GM12891 (cell line): ENCODE data around the gene YAE1.

ENCODE experiments used
- DNase-seq: peaks from one replicate; pipeline ENCODE4 v3.0.0; 2011; ENCODE audit warnings: low spot score; ENCODE audit not compliant: insufficient read length
- FAIRE-seq: peaks from 2 replicates; lab custom pipeline; 2011; peaks lifted over from hg19 to GRCh38; lab: Jason Lieb, UNC
- PAX5 ChIP-seq: IDR thresholded peaks from 2 replicates; pipeline ENCODE4 v1.6.1; 2011; ENCODE audit warnings: low read length, moderate library complexity, mild to moderate bottlenecking; ENCODE audit not compliant: insufficient read depth, severe bottlenecking
- POLR2A ChIP-seq: IDR thresholded peaks from 2 replicates; pipeline ENCODE4 v1.6.1; 2011; ENCODE audit warnings: low read depth, low read length, control low read depth
- POLR2AphosphoS5 ChIP-seq: IDR thresholded peaks from 2 replicates; pipeline ENCODE4 v1.6.1; 2011; ENCODE audit warnings: low read depth, low read length, control low read depth
- POU2F2 ChIP-seq: IDR thresholded peaks from 2 replicates; pipeline ENCODE4 v1.6.1; 2011; ENCODE audit warnings: low read depth, mild to moderate bottlenecking, control low read depth, low read length, moderate library complexity
- SPI1 ChIP-seq: IDR thresholded peaks from 2 replicates; pipeline ENCODE4 v1.6.1; 2011; ENCODE audit warnings: low read depth, low read length, control low read depth
- TAF1 ChIP-seq: IDR thresholded peaks from 2 replicates; pipeline ENCODE4 v1.6.1; 2011; ENCODE audit warnings: low read depth, low read length, control low read depth

Gene YAE1

DNA sequence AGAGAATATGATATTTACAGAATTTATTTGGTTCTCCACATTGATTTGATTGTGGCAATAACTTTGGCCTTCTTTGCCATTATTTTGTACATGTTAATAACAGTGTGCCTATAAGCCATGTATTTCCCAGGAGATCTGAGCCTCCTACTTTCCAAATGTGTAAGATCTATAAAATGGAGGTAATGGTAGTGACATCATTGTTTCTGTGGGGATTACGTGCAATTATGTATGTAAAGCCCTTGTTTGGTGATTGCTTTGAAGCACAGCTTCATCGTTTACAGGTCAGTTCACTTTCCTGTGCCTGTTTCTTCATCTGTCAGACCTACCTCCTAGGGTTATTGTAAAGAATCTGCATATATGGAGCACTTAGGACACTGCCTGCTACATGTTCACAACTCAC lies 17.3 kb downstream of the YAE1 start:
- DNase-seq (no peak), FAIRE-seq (no peak)

DNA sequence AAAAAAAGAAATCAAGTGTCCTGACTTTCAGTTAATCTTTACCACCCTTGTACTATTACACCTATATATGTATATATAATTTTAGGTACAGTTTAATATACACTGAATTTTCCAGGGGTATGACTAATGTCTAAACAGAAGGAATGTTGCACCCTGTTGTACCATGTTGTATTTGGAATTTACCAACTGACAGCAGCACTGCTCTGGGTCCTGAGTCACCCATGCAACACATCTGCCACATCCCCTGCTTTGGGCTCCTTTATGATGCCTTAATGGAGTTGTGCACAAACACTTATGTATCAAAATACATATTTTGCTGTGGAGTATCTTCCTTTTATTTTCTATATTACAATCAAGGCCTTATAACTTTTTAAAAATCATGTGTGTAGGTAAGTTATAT lies 21.2 kb downstream of the YAE1 start:
- TF ChIP-seq SPI1 = no peak
- TF ChIP-seq PAX5 = no peak
- no peak for TF ChIP-seq TAF1
- no peak for TF ChIP-seq POLR2AphosphoS5
- TF ChIP-seq POLR2A = no peak
- no peak for TF ChIP-seq POU2F2

More for the DNA sequence above, 17.3 kb downstream of the YAE1 start:
- TF ChIP-seq SPI1 (no peak), POLR2AphosphoS5 (no peak), PAX5 (no peak), POLR2A (no peak), POU2F2 (no peak), TAF1 (no peak)

DNA sequence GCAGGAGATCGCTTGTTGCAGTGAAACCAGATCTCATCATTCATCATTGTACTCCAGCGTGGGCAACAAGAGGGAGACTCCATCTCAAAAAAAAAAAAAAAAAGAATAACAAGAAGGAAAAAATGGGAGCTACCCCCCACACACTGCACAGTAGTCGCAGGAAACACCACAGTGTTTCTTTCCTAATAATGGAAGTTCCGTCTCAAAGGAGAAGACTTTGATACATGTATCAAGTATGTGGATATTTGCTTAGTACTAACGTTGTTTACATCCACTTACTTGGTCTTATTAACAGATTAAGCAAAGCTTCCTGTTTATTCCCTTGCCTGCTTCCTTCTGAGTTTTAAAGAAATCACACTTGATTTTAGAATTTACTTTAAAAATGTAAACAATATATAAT lies 22.2 kb downstream of the YAE1 start:
- TF ChIP-seq POU2F2 (no peak), PAX5 (no peak), SPI1 (no peak), POLR2AphosphoS5 (no peak)
- no peak for DNase-seq
- FAIRE-seq = no peak

More for the DNA sequence above, 21.2 kb downstream of the YAE1 start:
- FAIRE-seq (no peak), DNase-seq (no peak)

DNA sequence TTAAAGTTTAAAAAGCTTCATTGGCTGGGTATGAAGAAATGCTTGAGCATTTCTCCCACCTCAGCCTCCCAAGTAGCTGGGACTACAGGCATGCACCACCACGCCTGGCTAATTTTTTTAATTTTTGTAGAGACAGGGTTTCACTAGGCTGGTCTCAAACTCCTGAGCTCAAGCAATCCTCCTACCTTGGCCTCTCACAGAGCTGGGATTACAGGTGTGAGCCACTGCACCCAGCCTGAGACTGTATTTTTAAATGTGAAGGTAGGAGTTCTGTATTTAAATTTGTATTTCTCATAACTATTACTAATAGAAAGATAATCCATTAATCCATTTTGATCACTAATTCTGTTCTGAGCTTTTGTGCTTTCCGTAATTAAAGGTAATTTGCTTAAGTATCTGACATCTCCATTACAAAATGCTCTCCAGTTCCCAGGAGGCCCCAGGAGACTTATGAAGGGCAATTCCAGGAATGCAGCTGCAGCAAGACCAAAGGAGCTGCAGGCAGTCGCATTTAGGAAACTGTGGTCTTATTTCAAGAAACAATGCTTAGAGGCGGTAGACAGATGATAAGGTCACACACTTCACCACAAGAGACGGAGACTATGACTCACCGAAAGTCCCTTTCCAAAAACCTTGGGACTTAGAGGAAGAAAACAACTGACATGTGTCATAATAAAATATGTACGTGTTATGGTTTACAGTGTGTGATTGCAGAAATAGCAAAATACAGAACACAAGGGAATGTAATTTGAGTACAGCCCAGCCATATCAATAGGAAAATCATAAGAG lies 23.3 kb downstream of the YAE1 start:
- FAIRE-seq (peak; percentile 79), DNase-seq (no peak)
- no peak for TF ChIP-seq POU2F2
- TF ChIP-seq PAX5 = no peak
- TF ChIP-seq POLR2A = no peak
- no peak for TF ChIP-seq SPI1
- no peak for TF ChIP-seq TAF1
- no peak for TF ChIP-seq POLR2AphosphoS5

DNA sequence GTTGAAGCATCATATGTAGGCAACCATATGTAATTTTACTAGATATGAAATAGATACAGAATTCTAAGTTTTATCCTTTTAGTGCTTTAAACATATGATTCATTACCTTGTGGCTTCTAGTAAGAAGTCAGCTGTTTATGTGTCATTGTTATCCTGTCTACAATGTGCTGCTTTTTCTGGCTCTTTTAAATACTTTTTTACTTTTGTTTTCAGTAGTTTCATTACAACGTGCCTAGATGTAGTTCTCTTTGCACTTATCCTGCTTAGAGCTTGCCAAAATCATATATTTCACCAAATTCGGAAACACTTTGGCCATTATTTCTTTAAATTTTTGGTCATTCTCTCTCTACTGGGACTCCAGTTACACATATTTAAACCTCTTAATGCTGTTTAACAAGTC lies 26.4 kb downstream of the YAE1 start:
- DNase-seq (no peak), FAIRE-seq (no peak)
- TF ChIP-seq POU2F2 (no peak), POLR2A (no peak), TAF1 (no peak), POLR2AphosphoS5 (no peak), SPI1 (no peak), PAX5 (no peak)

DNA sequence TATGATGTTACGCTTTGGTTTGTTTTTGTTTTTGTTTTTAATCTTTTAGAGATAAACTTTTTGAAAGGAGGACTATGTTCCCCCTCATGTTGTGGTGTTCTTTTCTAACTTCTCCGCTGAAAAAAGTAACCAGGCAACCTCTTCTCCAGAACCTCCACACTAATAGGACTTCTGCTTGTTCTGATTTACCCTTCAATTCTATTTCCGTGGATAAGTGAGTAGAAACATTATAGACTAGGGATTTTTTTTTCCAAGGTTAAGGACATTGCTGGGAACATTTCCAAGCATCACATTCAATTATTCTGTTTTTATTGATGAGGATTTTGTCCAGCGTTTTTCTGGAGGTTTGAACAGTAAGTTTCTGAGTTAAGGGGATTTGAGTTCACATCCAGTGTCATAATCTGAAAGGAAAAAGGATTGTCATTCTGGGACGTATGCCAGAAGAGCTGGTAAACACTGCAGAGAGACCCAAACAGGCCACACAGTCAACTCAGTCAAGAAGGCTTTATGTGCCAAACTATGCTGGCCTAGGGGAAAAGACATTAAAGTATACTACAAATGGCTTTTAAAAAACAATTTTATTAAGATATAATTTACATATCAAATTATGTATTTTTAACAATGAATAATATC lies 28.9 kb downstream of the YAE1 start:
- DNase-seq = no peak
- TF ChIP-seq PAX5 = no peak
- TF ChIP-seq POLR2A = no peak
- TF ChIP-seq POU2F2 = no peak
- no peak for TF ChIP-seq SPI1
- TF ChIP-seq TAF1 = no peak
- no peak for TF ChIP-seq POLR2AphosphoS5
- FAIRE-seq = no peak

DNA sequence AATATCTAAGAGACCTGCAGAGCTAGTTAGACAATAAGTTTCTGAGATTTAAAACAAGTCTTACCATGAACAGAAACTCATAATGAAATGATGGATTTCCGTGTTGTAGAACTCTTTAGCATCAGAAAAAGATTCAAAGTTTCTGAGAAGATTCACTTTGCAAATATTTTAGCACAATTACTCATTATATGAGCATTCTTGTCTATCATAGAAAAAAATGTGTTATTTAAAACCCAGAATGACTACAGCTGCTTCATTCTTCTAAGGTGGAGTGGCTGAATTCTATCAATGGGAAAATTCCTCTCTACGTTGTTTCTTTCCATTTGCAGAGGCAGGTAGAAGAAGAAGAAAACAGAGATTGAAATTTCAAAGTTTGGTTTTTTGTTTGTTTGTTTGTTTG lies 36.1 kb downstream of the YAE1 start:
- DNase-seq (no peak), FAIRE-seq (no peak)
- TF ChIP-seq POU2F2 (no peak), POLR2A (no peak), SPI1 (no peak), POLR2AphosphoS5 (no peak), PAX5 (no peak), TAF1 (no peak)

DNA sequence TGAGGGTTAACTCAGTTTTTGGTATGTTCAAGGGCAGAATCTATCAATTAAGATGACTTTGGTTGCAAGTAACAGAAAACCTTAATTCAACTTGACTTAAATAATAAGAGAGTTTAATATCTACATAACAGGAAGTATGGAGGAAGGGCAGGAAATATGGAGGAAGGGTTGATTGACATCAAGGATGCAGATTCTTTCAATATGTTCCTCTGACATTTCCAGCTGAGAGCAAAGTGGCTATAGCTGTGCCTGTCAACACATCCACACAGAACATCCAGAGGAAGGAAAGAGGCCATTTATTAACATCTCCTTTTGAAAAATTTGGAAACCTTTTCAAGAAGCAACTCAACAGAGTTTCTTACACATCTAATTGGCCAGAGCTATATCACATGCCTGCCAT lies 37.7 kb downstream of the YAE1 start:
- no peak for DNase-seq
- FAIRE-seq = no peak
- TF ChIP-seq PAX5 (no peak), POLR2A (no peak), TAF1 (no peak), POU2F2 (no peak), POLR2AphosphoS5 (no peak), SPI1 (no peak)

DNA sequence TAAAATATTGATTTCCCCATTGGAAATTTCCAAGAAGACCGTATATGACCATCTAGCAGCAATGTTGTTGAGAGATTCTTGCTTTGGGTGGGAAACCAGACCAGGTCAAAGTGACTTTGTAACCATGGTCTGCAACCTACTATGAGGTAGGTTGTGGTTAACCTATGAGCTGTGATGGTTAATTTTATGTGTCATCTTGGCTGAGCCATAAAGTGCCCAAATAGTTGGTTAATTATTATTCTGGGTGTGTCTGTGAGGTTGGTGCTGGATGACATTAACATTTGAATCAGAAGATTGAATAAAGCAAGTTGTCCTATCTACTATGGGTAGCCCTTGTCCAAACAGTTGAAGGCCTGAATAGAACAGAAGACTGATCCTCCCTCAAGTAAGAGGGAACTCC lies 38.9 kb downstream of the YAE1 start:
- DNase-seq (no peak), FAIRE-seq (no peak)
- TF ChIP-seq TAF1 (no peak), SPI1 (no peak), POU2F2 (no peak), POLR2AphosphoS5 (no peak), PAX5 (no peak), POLR2A (no peak)

DNA sequence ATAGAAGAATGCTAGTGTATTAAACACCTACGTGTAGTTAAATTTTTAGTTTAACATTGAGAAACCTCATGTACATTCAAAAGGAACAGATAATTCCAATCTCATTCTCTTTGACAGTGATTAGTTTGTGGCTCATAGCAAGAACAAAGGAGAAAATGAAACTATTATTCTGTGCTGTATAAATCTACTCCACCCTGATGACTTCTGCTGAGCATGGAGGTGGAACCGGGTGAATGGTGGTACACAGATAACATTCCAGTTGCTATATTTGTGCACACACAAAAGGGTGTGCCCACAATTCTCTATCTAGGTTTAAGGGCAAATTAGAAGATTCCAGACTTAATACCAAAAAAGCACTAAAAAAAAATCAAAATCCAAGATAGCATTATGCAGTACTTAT lies 40.1 kb downstream of the YAE1 start:
- no peak for TF ChIP-seq PAX5
- TF ChIP-seq POU2F2 = no peak
- no peak for TF ChIP-seq POLR2A
- no peak for TF ChIP-seq SPI1
- no peak for TF ChIP-seq TAF1
- TF ChIP-seq POLR2AphosphoS5 = no peak
- DNase-seq (no peak), FAIRE-seq (no peak)
